ENCODE results near the gene ZNF804B.

The ZNF804B gene

DNA sequence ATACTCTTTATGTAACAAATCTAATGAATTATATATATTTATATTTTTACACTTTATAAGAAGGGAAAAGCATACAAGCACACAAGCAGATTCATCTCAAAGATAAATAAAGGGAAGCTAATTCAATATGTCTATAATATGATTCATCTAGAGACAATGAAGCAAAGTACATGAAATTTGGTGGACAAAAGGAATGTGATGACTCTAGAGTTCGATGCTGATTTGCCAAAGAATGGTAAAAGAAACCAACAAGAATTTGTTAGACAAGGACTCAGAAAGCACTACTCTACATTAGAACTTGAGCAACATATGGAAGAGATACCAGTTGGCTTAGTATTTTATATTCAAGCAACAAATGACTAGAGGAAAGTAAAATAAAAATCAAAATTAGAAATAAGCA, 572.5 kb downstream of the ZNF804B start:
- TF ChIP-seq, protein P1, sequence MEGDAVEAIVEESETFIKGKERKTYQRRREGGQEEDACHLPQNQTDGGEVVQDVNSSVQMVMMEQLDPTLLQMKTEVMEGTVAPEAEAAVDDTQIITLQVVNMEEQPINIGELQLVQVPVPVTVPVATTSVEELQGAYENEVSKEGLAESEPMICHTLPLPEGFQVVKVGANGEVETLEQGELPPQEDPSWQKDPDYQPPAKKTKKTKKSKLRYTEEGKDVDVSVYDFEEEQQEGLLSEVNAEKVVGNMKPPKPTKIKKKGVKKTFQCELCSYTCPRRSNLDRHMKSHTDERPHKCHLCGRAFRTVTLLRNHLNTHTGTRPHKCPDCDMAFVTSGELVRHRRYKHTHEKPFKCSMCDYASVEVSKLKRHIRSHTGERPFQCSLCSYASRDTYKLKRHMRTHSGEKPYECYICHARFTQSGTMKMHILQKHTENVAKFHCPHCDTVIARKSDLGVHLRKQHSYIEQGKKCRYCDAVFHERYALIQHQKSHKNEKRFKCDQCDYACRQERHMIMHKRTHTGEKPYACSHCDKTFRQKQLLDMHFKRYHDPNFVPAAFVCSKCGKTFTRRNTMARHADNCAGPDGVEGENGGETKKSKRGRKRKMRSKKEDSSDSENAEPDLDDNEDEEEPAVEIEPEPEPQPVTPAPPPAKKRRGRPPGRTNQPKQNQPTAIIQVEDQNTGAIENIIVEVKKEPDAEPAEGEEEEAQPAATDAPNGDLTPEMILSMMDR (IDR thresholded peaks at IDR 0.05; ENCODE audit: insufficient read depth, low read length), result no peak
- TF ChIP-seq GABPA (IDR thresholded peaks at IDR 0.05; ENCODE audit: low read depth), result no peak
- TF ChIP-seq, protein P2, sequence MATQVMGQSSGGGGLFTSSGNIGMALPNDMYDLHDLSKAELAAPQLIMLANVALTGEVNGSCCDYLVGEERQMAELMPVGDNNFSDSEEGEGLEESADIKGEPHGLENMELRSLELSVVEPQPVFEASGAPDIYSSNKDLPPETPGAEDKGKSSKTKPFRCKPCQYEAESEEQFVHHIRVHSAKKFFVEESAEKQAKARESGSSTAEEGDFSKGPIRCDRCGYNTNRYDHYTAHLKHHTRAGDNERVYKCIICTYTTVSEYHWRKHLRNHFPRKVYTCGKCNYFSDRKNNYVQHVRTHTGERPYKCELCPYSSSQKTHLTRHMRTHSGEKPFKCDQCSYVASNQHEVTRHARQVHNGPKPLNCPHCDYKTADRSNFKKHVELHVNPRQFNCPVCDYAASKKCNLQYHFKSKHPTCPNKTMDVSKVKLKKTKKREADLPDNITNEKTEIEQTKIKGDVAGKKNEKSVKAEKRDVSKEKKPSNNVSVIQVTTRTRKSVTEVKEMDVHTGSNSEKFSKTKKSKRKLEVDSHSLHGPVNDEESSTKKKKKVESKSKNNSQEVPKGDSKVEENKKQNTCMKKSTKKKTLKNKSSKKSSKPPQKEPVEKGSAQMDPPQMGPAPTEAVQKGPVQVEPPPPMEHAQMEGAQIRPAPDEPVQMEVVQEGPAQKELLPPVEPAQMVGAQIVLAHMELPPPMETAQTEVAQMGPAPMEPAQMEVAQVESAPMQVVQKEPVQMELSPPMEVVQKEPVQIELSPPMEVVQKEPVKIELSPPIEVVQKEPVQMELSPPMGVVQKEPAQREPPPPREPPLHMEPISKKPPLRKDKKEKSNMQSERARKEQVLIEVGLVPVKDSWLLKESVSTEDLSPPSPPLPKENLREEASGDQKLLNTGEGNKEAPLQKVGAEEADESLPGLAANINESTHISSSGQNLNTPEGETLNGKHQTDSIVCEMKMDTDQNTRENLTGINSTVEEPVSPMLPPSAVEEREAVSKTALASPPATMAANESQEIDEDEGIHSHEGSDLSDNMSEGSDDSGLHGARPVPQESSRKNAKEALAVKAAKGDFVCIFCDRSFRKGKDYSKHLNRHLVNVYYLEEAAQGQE (IDR thresholded peaks at IDR 0.05; ENCODE audit: insufficient replicate concordance, low read depth), result no peak
- no peak for TF ChIP-seq POLR2AphosphoS5 (IDR thresholded peaks at IDR 0.05; ENCODE audit: low read depth)
- no peak for TF ChIP-seq SPI1 (IDR thresholded peaks at IDR 0.05; ENCODE audit: borderline replicate concordance, low read depth)
- H3K27ac ChIP-seq (replicated peaks), result no peak overlapping the region
- H3K27me3 ChIP-seq (ENCODE audit: insufficient read depth, poor library complexity, severe bottlenecking), result no peaks in the 10 kb centered on the region
- no peak overlapping the region for H3K4me3 ChIP-seq (replicated peaks; ENCODE audit: insufficient read depth, low read length)
- no peak for DNase-seq (ENCODE audit: low read depth in 1 of 2, low spot score in 1 of 2)

DNA sequence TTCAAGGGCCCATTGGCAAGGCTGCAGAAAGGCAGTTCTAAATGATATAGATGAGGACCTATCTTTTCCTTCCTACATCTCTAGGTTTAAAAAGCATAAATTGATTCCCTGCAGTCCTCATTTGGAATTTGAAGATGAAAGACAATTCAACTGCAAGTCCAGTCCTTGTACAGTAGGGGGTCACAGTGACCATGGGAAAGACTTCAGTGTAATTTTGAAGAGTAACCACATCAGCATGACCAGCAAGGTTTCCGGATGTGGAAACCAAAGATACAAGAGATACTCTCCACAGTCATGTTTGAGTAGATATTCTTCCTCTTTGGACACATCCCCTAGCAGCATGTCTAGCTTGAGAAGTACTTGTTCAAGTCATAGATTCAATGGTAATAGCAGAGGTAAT, 575.3 kb downstream of the ZNF804B start:
- H3K27ac ChIP-seq (replicated peaks), result no peak overlapping the region
- H3K27me3 ChIP-seq (ENCODE audit: insufficient read depth, poor library complexity, severe bottlenecking), result no peaks in the 10 kb centered on the region
- no peak for DNase-seq (ENCODE audit: low read depth in 1 of 2, low spot score in 1 of 2)
- H3K4me3 ChIP-seq (replicated peaks; ENCODE audit: insufficient read depth, low read length), result no peak overlapping the region
- TF ChIP-seq POLR2AphosphoS5 (IDR thresholded peaks at IDR 0.05; ENCODE audit: low read depth) (no peak), SPI1 (IDR thresholded peaks at IDR 0.05; ENCODE audit: borderline replicate concordance, low read depth) (no peak), GABPA (IDR thresholded peaks at IDR 0.05; ENCODE audit: low read depth) (no peak)
- TF ChIP-seq, protein P1 (IDR thresholded peaks at IDR 0.05; ENCODE audit: insufficient read depth, low read length), result no peak
- TF ChIP-seq, protein P2 (IDR thresholded peaks at IDR 0.05; ENCODE audit: insufficient replicate concordance, low read depth), result no peak

DNA sequence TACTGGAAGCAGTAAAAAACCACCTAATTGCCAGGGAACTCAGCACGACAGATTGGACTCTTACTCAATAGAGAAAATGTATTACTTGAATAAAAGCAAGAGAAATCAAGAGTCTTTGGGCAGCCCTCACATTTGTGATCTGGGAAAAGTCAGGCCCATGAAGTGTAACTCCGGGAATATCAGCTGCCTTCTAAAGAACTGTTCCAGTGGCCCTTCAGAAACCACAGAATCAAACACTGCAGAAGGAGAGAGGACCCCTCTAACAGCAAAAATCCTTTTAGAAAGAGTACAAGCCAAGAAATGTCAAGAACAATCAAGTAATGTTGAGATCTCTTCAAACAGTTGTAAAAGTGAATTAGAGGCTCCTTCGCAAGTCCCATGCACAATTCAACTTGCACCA, 576.0 kb downstream of the ZNF804B start:
- no peak overlapping the region for H3K4me3 ChIP-seq (replicated peaks; ENCODE audit: insufficient read depth, low read length)
- H3K27me3 ChIP-seq (ENCODE audit: insufficient read depth, poor library complexity, severe bottlenecking), result no peaks in the 10 kb centered on the region
- no peak for DNase-seq (ENCODE audit: low read depth in 1 of 2, low spot score in 1 of 2)
- H3K27ac ChIP-seq (replicated peaks), result no peak overlapping the region
- TF ChIP-seq, protein P1 (IDR thresholded peaks at IDR 0.05; ENCODE audit: insufficient read depth, low read length), result no peak
- no peak for TF ChIP-seq POLR2AphosphoS5 (IDR thresholded peaks at IDR 0.05; ENCODE audit: low read depth)
- TF ChIP-seq GABPA (IDR thresholded peaks at IDR 0.05; ENCODE audit: low read depth), result no peak

DNA sequence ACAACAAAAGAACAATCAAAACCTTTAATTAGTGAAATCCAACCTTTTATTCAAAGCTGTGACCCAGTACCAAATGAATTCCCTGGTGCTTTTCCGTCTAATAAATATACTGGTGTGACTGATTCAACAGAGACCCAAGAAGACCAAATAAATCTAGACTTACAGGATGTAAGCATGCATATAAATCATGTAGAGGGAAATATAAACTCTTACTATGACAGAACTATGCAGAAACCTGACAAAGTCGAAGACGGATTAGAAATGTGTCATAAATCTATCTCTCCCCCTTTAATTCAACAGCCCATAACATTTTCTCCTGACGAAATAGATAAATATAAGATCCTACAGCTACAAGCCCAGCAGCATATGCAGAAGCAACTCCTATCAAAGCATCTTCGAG, 576.6 kb downstream of the ZNF804B start:
- no peak for TF ChIP-seq GABPA (IDR thresholded peaks at IDR 0.05; ENCODE audit: low read depth)
- TF ChIP-seq, protein P1 (IDR thresholded peaks at IDR 0.05; ENCODE audit: insufficient read depth, low read length), result no peak
- TF ChIP-seq, protein P2 (IDR thresholded peaks at IDR 0.05; ENCODE audit: insufficient replicate concordance, low read depth), result no peak
- no peak for TF ChIP-seq SPI1 (IDR thresholded peaks at IDR 0.05; ENCODE audit: borderline replicate concordance, low read depth)
- no peak for TF ChIP-seq POLR2AphosphoS5 (IDR thresholded peaks at IDR 0.05; ENCODE audit: low read depth)
- Histone ChIP-seq H3K27ac (replicated peaks) (no peak overlapping the region), H3K27me3 (ENCODE audit: insufficient read depth, poor library complexity, severe bottlenecking) (no peaks in the 10 kb centered on the region), H3K4me3 (replicated peaks; ENCODE audit: insufficient read depth, low read length) (no peak overlapping the region)
- no peak for DNase-seq (ENCODE audit: low read depth in 1 of 2, low spot score in 1 of 2)
